SH-SY5Y (cell line): ENCODE results near the gene ITPR1.

Source experiments
- GATA2 ChIP-seq: IDR thresholded peaks from 2 replicates; pipeline ENCODE4 v1.6.1; 2011; ENCODE audit warnings: mild to moderate bottlenecking, low read depth, low read length
- GATA3 ChIP-seq: IDR thresholded peaks from 2 replicates; pipeline ENCODE4 v1.6.1; 2011; ENCODE audit warnings: low read depth, mild to moderate bottlenecking, low read length, moderate library complexity

DNA sequence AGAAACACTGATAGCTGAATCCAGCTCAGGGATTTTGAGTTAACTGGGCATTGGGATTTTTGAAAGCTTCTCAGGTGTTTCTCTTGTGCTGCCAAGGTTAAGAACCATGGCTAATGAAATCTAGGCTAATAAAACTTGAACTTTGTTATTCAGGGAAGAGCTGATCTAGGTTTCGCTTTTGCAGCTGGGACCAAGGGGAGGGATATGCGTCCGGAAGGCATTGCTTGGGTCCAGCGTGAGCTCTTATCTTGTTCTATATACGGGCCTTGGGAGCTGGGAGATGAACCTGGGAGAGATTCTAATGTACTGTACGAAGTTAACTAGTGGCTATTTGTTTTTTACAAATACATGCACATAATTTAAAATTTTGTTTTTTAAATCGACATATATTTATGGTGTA lies 29.8 kb downstream of the ITPR1 start:
- TF ChIP-seq GATA3: no peak
- TF ChIP-seq GATA2: no peak
